Stomach (tissue), 4 donors: ENCODE data around the gene ACACB.

Source experiments
- CTCF ChIP-seq, 7 experiments: fragments of 450-650 bp in 4 of 7; fragments of 200-600 bp in 3 of 7; sonication (generic) in 3 of 7; IDR thresholded peaks; one replicate each; pipeline ENCODE4 v1.5.1; 2016 to 2019; ENCODE audit warnings: antibody characterized with exemption in 7 of 7, control low read depth in 2 of 7, mild to moderate bottlenecking in 1 of 7
- POLR2A ChIP-seq, 4 donors: fragments of 450-650 bp; IDR thresholded peaks; one replicate each; pipeline ENCODE4 v1.6.1; 2016; ENCODE audit warnings: antibody characterized with exemption in 4 of 4, control low read depth in 2 of 4, mild to moderate bottlenecking in 1 of 4, moderate library complexity in 1 of 4
- POLR2AphosphoS5 ChIP-seq, 3 donors: sonication (generic); formaldehyde crosslinking; IDR thresholded peaks; one replicate each; pipeline ENCODE4 v1.6.1; 2016; ENCODE audit warnings: antibody characterized with exemption in 3 of 3

DNA sequence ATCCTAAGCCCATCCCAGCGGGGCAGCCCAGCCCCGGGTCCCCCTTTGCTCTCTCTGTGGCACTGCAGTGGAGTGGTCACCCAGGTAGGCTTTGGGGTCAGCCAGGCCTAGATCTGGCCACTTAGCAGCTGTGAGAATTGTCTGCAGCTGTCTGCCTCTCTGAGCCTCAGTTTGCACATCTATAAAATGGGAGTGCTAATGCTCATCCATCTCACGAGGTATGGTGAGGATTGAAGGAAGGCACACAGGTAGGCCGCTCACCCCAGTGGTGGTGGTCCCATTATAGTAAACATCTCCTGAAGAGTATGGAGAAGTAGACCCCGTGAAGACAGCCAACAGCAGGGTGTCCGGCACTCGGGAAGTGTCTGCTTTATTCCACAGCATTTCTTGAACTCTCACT, 183.5 kb downstream of the ACACB start:
- TF ChIP-seq POLR2A (IDR thresholded peaks at IDR 0.05) (no peak), CTCF (IDR thresholded peaks at IDR 0.05) (no peak), POLR2AphosphoS5 (IDR thresholded peaks at IDR 0.05) (no peak)
